Activated T-helper 2 cell treated with anti-CD3 and anti-CD28 coated beads, Interferon-gamma antibody, Interleukin-2, Interleukin-4, amounts not matched to agents 10 μg/mL and 5 μg/mL and 100 μg/mL, durations not matched to agents 14 hours and 24 hours and 36 hours (primary cell): ENCODE results near the gene HES4. TPM values are rescaled to one million over a fixed set of nuclear protein-coding genes. Genes with fewer than 3 reads are reported as not detected.

ENCODE experiments used
- DNase-seq: peaks from one replicate; pipeline ENCODE4 v3.0.0; 2021; ENCODE audit warnings: low spot score
- H3K27ac Mint-ChIP-seq: one replicate; pipeline ENCODE4 v1.8.0; 2021; ENCODE audit warnings: mixed read lengths
- H3K27me3 Mint-ChIP-seq: one replicate; pipeline ENCODE4 v1.8.0; 2021; ENCODE audit warnings: low read depth, mixed read lengths
- H3K36me3 Mint-ChIP-seq: one replicate; pipeline ENCODE4 v1.8.0; 2021; ENCODE audit warnings: low read depth, mixed read lengths
- H3K4me1 Mint-ChIP-seq: one replicate; pipeline ENCODE4 v1.8.0; 2021; ENCODE audit warnings: low read depth, mixed read lengths
- H3K4me3 Mint-ChIP-seq: one replicate; pipeline ENCODE4 v1.8.0; 2021; ENCODE audit warnings: low read depth, mild to moderate bottlenecking, moderate library complexity, mixed read lengths
- H3K9me3 Mint-ChIP-seq: one replicate; pipeline ENCODE4 v1.8.0; 2021; ENCODE audit warnings: mixed read lengths
- intact Hi-C: fragments of 100-400 bp; cut with micrococcal nuclease; formaldehyde crosslinking; loops from one replicate; pipeline ENCODE4 v1.15.1; 2023
- total RNA-seq: library from RNA; stranded (reverse); gene quantifications from 2 replicates; pipeline ENCODE4 v1.2.3, GENCODE V29; 2022

Gene HES4
- total RNA-seq, 1 donor from 2014 or later, result 3.1 TPM

- Mint-ChIP-seq H3K4me1 (peaks cover 11% of the 10 kb centered on the region), H3K27me3 (peaks cover 21% of the 10 kb centered on the region), H3K36me3 (no peaks in the 10 kb centered on the region), H3K27ac (peak overlapping the region; percentile 2), H3K4me3 (peak overlapping the region; percentile 63), H3K9me3 (no peaks in the 10 kb centered on the region)
- intact Hi-C loops, result loop anchor here (2.0 kb wide), 2 partner anchors 19 to 77 kb away; partner anchors contain the start of gene C1orf159
- DNase-seq, result peak; percentile 79
These were observed 40.4 kb upstream of the HES4 start for GRCh38 chr1:1040004-1040991.

GRCh38 chr1:1039145-1039910 lies 39.4 kb upstream of the HES4 start:
- DNase-seq, result no peak
- Mint-ChIP-seq H3K27me3 (peaks cover 25% of the 10 kb centered on the region), H3K4me3 (peak overlapping the region; percentile 63), H3K36me3 (no peaks in the 10 kb centered on the region), H3K9me3 (no peaks in the 10 kb centered on the region), H3K4me1 (peaks cover 11% of the 10 kb centered on the region), H3K27ac (peak overlapping the region; percentile 2)
- intact Hi-C loops, result no loop called here

GRCh38 chr1:1038694-1039093 lies 38.8 kb upstream of the HES4 start:
- Mint-ChIP-seq H3K27ac (no peak overlapping the region), H3K27me3 (peaks cover 27% of the 10 kb centered on the region), H3K9me3 (no peaks in the 10 kb centered on the region), H3K4me1 (peaks cover 11% of the 10 kb centered on the region), H3K4me3 (peak overlapping the region; percentile 1), H3K36me3 (no peaks in the 10 kb centered on the region)
- no peak for DNase-seq
- intact Hi-C loops, result no loop called here

- Mint-ChIP-seq H3K9me3 (no peaks in the 10 kb centered on the region), H3K4me1 (peaks cover 11% of the 10 kb centered on the region), H3K27ac (no peak overlapping the region), H3K27me3 (peaks cover 27% of the 10 kb centered on the region), H3K36me3 (no peaks in the 10 kb centered on the region), H3K4me3 (no peak overlapping the region)
- intact Hi-C loops, result no loop called here
- DNase-seq, result no peak
These were observed 37.8 kb upstream of the HES4 start for GRCh38 chr1:1037366-1038327.

GRCh38 chr1:1035291-1035943 lies 35.5 kb upstream of the HES4 start:
- Mint-ChIP-seq H3K4me1 (peaks cover 16% of the 10 kb centered on the region), H3K9me3 (no peaks in the 10 kb centered on the region), H3K36me3 (no peaks in the 10 kb centered on the region), H3K27me3 (peaks cover 34% of the 10 kb centered on the region), H3K4me3 (no peak overlapping the region), H3K27ac (no peak overlapping the region)
- no peak for DNase-seq
- intact Hi-C loops, result no loop called here

- intact Hi-C loops, result loop anchor here (5.0 kb wide), 1 partner anchor 258 kb away; no protein-coding TSS in a partner anchor
- H3K9me3 Mint-ChIP-seq, result no peaks in the 10 kb centered on the region
- no peak for DNase-seq
- H3K27me3 Mint-ChIP-seq, result peaks cover 29% of the 10 kb centered on the region
- peak overlapping the region; percentile 54 for H3K4me3 Mint-ChIP-seq
- H3K27ac Mint-ChIP-seq, result no peak overlapping the region
- H3K36me3 Mint-ChIP-seq, result no peaks in the 10 kb centered on the region
- peaks cover 12% of the 10 kb centered on the region for H3K4me1 Mint-ChIP-seq
These were observed 34.5 kb upstream of the HES4 start for GRCh38 chr1:1034439-1034781.

- intact Hi-C loops, result loop anchor here (1.0 to 5.0 kb wide), 3 partner anchors 25 to 258 kb away; no protein-coding TSS in a partner anchor
- no peaks in the 10 kb centered on the region for H3K9me3 Mint-ChIP-seq
- no peak for DNase-seq
- H3K36me3 Mint-ChIP-seq, result no peaks in the 10 kb centered on the region
- peak overlapping the region; percentile 54 for H3K4me3 Mint-ChIP-seq
- H3K4me1 Mint-ChIP-seq, result peaks cover 10% of the 10 kb centered on the region
- no peak overlapping the region for H3K27ac Mint-ChIP-seq
- H3K27me3 Mint-ChIP-seq, result peaks cover 25% of the 10 kb centered on the region
These were observed 34.0 kb upstream of the HES4 start for GRCh38 chr1:1033731-1034438.

- Mint-ChIP-seq H3K4me1 (peaks cover 4% of the 10 kb centered on the region), H3K36me3 (no peaks in the 10 kb centered on the region), H3K27me3 (peaks cover 18% of the 10 kb centered on the region), H3K27ac (no peak overlapping the region), H3K9me3 (no peaks in the 10 kb centered on the region), H3K4me3 (peak overlapping the region; percentile 39)
- DNase-seq, result peak; percentile 78
- intact Hi-C loops, result loop anchor here (1.0 to 5.0 kb wide), 3 partner anchors 26 to 259 kb away; no protein-coding TSS in a partner anchor
These were observed 33.2 kb upstream of the HES4 start for GRCh38 chr1:1033009-1033587.

GRCh38 chr1:1032424-1032823 lies 32.5 kb upstream of the HES4 start:
- H3K36me3 Mint-ChIP-seq, result no peaks in the 10 kb centered on the region
- DNase-seq, result no peak
- H3K4me1 Mint-ChIP-seq, result peaks cover 4% of the 10 kb centered on the region
- peak overlapping the region; percentile 20 for H3K4me3 Mint-ChIP-seq
- H3K9me3 Mint-ChIP-seq, result no peaks in the 10 kb centered on the region
- intact Hi-C loops, result loop anchor here (2.0 to 5.0 kb wide), 2 partner anchors 26 to 260 kb away; no protein-coding TSS in a partner anchor
- peaks cover 18% of the 10 kb centered on the region for H3K27me3 Mint-ChIP-seq
- H3K27ac Mint-ChIP-seq, result no peak overlapping the region

- Mint-ChIP-seq H3K4me1 (peaks cover 4% of the 10 kb centered on the region), H3K27ac (no peak overlapping the region), H3K4me3 (peak overlapping the region; percentile 20)
These were observed 31.9 kb upstream of the HES4 start for GRCh38 chr1:1031659-1032235.

More at GRCh38 chr1:1031659-1032235, 31.9 kb upstream of the HES4 start:
- intact Hi-C loops, result loop anchor here (2.0 to 5.0 kb wide), 2 partner anchors 27 to 261 kb away; no protein-coding TSS in a partner anchor
- Mint-ChIP-seq H3K9me3 (no peaks in the 10 kb centered on the region), H3K27me3 (peaks cover 18% of the 10 kb centered on the region), H3K36me3 (no peaks in the 10 kb centered on the region)
- no peak for DNase-seq
